Measurements from ENCODE around the gene PRDM16.

The PRDM16 gene

GRCh38 chr1:3226701-3227350 lies 157.8 kb downstream of the PRDM16 start:
- H3K36me3 ChIP-seq (ENCODE audit: control insufficient read depth, insufficient read depth, low read length), result no peaks in the 10 kb centered on the region
- no peak overlapping the region for H3K4me3 ChIP-seq (replicated peaks; ENCODE audit: low read depth, low read length)
- TF ChIP-seq, protein P1, sequence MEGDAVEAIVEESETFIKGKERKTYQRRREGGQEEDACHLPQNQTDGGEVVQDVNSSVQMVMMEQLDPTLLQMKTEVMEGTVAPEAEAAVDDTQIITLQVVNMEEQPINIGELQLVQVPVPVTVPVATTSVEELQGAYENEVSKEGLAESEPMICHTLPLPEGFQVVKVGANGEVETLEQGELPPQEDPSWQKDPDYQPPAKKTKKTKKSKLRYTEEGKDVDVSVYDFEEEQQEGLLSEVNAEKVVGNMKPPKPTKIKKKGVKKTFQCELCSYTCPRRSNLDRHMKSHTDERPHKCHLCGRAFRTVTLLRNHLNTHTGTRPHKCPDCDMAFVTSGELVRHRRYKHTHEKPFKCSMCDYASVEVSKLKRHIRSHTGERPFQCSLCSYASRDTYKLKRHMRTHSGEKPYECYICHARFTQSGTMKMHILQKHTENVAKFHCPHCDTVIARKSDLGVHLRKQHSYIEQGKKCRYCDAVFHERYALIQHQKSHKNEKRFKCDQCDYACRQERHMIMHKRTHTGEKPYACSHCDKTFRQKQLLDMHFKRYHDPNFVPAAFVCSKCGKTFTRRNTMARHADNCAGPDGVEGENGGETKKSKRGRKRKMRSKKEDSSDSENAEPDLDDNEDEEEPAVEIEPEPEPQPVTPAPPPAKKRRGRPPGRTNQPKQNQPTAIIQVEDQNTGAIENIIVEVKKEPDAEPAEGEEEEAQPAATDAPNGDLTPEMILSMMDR (IDR thresholded peaks at IDR 0.05; ENCODE audit: insufficient read depth, low read length, poor library complexity, severe bottlenecking), result no peak
- H3K27me3 ChIP-seq (replicated peaks; ENCODE audit: control insufficient read depth, insufficient read depth, low read length), result no peaks in the 10 kb centered on the region; the same call in 1 of the 2 replicates
- no peak for DNase-seq (ENCODE audit: extremely low read depth, insufficient read length)

GRCh38 chr1:3227351-3227704 lies 158.3 kb downstream of the PRDM16 start:
- no peak for DNase-seq (ENCODE audit: extremely low read depth, insufficient read length)
- TF ChIP-seq, protein P1 (IDR thresholded peaks at IDR 0.05; ENCODE audit: insufficient read depth, low read length, poor library complexity, severe bottlenecking), result no peak

DNA sequence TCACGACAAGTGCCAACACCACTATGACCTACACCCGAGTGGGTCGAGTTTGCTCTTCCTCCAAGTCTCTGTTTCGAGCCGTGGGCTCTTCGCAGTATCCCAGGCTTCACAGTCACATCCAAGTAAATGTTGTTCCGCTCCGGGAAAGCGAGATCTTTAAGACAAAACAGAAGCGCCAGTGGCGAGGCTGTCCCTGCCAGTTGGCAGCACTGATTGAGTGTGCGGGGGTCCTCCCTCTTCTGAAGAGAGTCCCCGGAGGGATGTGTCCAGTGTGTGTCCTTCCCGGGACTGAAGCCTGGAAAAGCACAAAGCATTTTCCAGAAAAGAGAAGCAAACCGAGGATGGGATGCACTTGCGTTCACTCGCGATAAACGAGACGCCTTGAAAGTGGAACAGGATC lies 158.9 kb downstream of the PRDM16 start:
- no peak overlapping the region for H3K4me3 ChIP-seq (replicated peaks; ENCODE audit: low read depth, low read length)
- no peaks in the 10 kb centered on the region; the same call in 1 of the 2 replicates for H3K27me3 ChIP-seq (replicated peaks; ENCODE audit: control insufficient read depth, insufficient read depth, low read length)
- DNase-seq (ENCODE audit: extremely low read depth, insufficient read length), result no peak
- no peaks in the 10 kb centered on the region for H3K36me3 ChIP-seq (ENCODE audit: control insufficient read depth, insufficient read depth, low read length)
- TF ChIP-seq, protein P1 (IDR thresholded peaks at IDR 0.05; ENCODE audit: insufficient read depth, low read length, poor library complexity, severe bottlenecking), result no peak

More at GRCh38 chr1:3227351-3227704, 158.3 kb downstream of the PRDM16 start:
- Histone ChIP-seq H3K27me3 (replicated peaks; ENCODE audit: control insufficient read depth, insufficient read depth, low read length) (no peaks in the 10 kb centered on the region; the same call in 1 of the 2 replicates), H3K36me3 (ENCODE audit: control insufficient read depth, insufficient read depth, low read length) (no peaks in the 10 kb centered on the region), H3K4me3 (replicated peaks; ENCODE audit: low read depth, low read length) (no peak overlapping the region)

- TF ChIP-seq, protein P1 (IDR thresholded peaks at IDR 0.05; ENCODE audit: insufficient read depth, low read length, poor library complexity, severe bottlenecking), result no peak
- Histone ChIP-seq H3K27me3 (replicated peaks; ENCODE audit: control insufficient read depth, insufficient read depth, low read length) (no peaks in the 10 kb centered on the region), H3K36me3 (ENCODE audit: control insufficient read depth, insufficient read depth, low read length) (no peaks in the 10 kb centered on the region), H3K4me3 (replicated peaks; ENCODE audit: low read depth, low read length) (no peak overlapping the region)
- no peak for DNase-seq (ENCODE audit: extremely low read depth, insufficient read length)
Observed at GRCh38 chr1:3229081-3229725, 160.2 kb downstream of the PRDM16 start.

DNA sequence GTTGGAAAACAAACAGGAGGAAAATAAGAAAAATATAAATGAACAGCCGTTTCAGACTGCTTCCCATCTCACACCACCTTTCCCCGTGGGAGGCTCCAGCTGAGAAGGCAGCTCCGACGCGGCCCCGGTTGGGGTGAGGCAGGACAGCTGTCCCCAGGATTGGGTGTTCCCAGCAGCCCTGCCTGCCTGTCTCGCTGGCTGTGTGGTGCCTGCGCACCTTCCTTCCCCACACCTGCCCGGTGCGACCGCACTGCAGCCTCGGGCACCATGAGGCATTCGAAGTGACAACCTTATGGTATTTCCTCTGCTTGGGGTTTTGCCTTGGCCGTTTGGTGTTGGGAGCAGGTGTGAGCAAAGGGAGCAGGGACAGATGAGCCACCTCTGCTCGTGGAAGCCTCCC lies 161.6 kb downstream of the PRDM16 start:
- Histone ChIP-seq H3K36me3 (ENCODE audit: control insufficient read depth, insufficient read depth, low read length) (no peaks in the 10 kb centered on the region), H3K4me3 (replicated peaks; ENCODE audit: low read depth, low read length) (no peak overlapping the region), H3K27me3 (replicated peaks; ENCODE audit: control insufficient read depth, insufficient read depth, low read length) (no peaks in the 10 kb centered on the region)
- TF ChIP-seq, protein P1 (IDR thresholded peaks at IDR 0.05; ENCODE audit: insufficient read depth, low read length, poor library complexity, severe bottlenecking), result no peak
- no peak for DNase-seq (ENCODE audit: extremely low read depth, insufficient read length)

Measured in GM06990 (cell line).